Head of caudate nucleus (tissue), 42 donors: ENCODE measurements around the gene POLR1G.
A peak's percentile ranks its signal among the peaks of the same experiment; 100 is the strongest.

Experiments used
- DNase-seq, 42 donors: peaks; one replicate each; pipeline versions ENCODE4 v3.0.0 to v3.0.0-alpha.2; 2020 to 2021; ENCODE audit warnings: mixed read lengths in 7 of 42
- intact Hi-C: fragments of 100-400 bp; cut with DNase I; formaldehyde crosslinking; loops from one replicate; pipeline ENCODE4 v1.15.0; 2022

The POLR1G gene

GRCh38 chr19:45406226-45407090 lies at the start of gene POLR1G:
Gene POLR1G, plus strand, starts transcription at chr19:45406644. Its CDS starts 53 bp downstream, at chr19:45406697.
- intact Hi-C loops: no loop called here
- peak; percentile 74 to 94 (median 86) for DNase-seq

DNA sequence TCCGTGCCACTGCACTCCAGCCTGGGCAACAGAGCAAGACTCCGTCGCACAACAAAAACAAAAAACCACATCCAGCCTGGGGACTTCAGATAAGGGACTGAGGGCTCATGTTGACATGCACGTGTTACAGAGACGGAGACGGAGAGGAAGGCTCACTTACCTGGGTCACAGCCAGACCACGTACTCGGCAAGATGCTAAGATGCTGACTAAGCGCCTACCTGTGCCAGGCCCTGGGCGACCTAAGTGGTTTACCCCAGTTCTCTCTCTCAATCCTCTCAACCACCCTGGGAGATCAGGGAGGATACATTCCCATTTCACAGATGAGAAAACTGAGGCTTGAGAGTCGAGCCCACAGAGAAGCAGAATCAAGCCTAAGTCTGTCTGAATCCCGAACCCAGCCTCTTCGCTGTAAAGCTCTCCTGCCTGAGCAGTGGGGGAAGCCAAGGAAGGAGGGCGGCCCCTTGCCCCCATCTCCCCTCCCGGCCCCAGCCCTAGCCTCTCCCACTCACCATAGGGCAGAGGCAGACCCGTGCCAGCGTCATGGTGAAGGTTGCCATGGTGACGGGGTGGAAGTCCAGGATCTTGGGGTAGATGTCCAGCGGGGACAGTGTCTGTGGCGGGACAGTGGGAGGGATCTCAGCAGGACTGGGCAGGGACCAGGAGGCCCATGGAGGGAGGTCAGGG lies 49.5 kb upstream of the POLR1G start:
- DNase-seq: no peak
- intact Hi-C loops: no loop called here

GRCh38 chr19:45357445-45357783 lies 49.0 kb upstream of the POLR1G start:
- no peak for DNase-seq
- intact Hi-C loops: no loop called here

GRCh38 chr19:45358213-45358792 lies 48.1 kb upstream of the POLR1G start:
- DNase-seq: no peak

GRCh38 chr19:45361608-45362007 lies 44.8 kb upstream of the POLR1G start:
- intact Hi-C loops: no loop called here
- DNase-seq: no peak

More at GRCh38 chr19:45358213-45358792, 48.1 kb upstream of the POLR1G start:
- intact Hi-C loops: no loop called here

GRCh38 chr19:45362291-45362690 lies 44.2 kb upstream of the POLR1G start:
- intact Hi-C loops: no loop called here
- no peak for DNase-seq

DNA sequence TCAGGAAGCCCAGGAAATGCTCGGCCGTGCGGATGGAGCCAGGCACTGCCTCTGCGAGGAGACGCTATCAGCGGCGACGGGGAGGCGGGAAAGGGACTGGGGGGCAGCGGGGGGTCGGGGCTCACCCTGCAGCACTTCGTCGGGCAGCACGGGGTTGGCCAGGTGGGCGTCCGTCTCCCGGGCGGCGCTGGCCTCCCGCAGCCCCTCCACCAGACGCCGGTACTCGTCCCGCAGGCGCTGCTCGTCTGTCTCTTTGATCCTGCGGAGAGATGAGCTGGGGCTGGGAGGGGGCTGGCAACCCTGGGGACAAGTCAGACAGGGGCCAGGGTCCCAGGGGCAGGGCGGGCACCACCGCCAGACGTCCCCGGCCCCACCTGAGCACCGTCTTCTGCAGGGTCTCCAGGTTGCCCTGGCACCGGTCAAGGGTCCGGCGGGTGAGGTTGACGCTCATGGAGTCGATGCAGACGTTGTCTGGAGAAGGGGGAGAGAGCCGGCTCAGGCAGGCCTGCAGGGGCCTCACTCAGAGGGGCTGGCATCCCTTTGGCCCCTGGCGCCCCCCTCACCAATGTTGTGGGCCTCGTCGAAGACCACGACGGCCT lies 42.5 kb upstream of the POLR1G start:
- intact Hi-C loops: no loop called here
- DNase-seq: no peak

DNA sequence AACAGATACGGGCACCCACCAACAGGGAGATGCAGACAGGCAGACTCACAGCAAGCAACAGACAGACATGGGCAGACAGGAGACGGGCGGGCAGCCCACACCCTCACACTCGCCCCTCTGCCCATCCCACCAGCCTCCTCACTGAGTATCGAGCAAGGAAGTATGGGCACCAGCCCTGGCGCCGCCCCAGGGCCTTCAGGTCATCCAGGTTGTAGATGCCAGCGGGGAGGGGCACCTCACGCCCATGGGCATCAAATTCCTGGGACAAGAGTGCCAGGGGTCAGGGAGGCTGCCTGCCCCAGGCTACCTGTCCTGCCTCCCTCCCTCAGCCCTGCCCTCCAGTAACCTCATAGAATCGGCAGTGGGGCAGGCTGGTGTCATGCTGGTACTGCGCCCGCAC lies 41.7 kb upstream of the POLR1G start:
- no peak for DNase-seq
- intact Hi-C loops: no loop called here

DNA sequence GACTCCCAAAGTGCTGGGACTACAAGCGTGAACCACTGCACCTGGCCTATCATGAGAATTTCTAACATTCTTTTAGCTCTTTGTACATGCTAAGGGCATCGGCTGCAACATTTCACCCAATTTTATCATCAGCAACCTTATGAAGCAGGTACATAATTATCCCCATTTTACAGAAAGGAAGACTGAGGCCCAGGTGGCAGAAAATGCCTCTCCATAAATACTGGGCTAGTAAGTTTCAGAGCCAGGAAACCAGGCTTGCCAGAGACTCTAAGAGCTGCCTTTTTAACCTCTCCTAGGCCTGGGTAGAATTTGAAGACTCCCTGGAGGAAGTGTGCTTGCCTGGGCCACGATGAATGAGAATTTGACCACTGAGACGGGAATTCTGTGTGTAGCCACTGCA lies 38.3 kb upstream of the POLR1G start:
- DNase-seq: no peak
- intact Hi-C loops: no loop called here

DNA sequence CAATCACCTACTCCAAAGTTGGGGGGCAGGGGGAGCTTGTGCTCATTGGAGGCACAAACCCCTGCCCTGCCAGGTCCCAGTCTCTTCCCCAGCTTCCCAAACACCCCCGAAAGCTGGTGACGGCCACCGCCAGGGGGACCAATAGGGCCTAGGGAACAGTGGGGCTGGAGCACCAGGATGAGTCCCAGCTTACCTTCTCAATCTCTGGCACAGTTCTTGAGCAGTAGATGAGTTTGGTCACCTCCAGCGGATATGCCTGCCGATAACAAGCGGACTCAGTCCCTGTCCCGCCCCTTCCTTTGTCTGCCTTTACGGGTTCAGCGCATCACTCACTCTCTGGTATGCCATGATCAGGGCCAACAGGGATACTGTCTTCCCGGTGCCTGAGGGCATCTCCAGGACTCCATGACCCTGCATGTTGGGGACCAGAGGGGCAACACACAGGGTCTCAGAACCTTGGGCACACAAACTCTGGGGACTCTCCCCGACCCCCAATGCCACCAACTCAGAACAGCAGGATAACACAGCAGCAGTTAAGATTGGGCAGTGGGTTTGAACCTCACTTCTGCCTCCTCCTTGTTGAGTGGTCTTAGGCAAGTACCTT lies 37.6 kb upstream of the POLR1G start:
- intact Hi-C loops: no loop called here
- no peak for DNase-seq

DNA sequence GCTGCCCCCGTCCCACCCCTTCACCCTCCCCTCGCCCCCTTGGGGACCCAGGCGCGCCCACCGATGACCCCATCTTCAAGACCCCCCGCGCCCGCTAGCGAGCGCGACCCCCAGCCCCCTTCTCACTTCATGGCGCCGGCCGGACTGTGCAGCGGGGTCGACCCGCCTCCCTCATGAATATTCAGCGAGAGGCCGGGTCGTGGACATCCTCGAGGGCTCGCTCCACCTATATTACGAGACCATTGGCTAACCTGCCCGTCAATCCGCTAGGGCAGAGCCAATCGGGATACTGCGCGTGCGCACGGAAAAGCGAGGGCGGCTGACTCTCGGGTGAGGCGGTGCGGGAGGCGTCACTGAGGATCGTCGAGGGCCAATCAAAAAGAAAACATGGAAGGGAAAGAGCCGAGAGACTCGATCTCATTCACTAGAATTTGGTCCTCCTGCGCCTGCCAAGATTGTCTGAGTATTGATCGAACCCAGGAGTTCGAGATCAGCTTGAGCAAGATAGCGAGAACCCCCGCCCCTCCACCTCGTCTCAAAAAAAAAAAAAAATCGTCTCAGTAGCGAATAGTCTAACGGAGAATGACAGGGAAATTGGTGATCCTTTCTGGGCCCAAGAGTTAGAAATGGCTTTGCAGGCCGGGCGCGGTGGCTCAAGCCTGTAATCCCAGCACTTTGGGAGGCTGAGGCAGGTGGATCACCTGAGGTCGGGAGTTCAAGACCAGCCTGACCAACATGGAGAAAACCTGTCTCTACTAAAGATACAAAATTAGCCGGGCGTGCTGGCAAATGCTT lies 35.8 kb upstream of the POLR1G start, which contains the start of gene ERCC2:
Gene ERCC2, minus strand, starts transcription at position 164 of the 795 bp plus-strand sequence. Its CDS starts 33 bp downstream, at position 131.
- peak; percentile 95 to 100 (median 98) for DNase-seq
- intact Hi-C loops: no loop called here

DNA sequence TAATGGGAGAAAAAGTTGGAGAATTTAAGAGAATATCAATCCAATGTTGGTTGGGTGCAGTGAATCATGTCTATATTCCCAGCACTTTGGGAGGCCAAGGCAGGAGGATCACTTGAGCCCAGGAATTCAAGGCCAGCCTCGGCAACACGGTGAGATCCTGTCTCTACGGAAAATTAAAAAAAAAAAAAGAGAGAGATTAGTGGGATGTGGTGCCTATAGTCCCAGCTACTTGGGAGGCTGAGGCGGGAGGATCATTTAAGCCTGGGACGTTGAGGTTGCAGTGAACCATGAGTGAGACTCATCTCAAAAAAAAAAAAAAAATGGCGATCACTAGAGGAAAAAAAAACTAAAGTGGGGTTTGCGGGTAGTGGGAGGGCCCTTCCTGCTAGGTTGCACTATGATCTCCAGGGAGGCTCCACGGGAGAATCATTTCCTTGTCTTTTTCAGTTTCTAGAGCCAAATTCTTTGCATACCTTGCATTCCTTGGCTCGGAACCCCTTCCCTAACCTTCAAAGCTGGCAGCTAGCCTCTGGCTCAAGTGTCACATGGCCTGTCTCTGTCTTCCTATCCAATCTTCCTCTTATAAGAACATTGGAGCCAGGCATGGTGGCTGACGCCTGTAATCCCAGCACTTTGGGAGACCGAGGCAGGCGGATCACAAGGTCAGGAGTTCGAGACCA lies 30.3 kb upstream of the POLR1G start:
- intact Hi-C loops: no loop called here
- no peak for DNase-seq

DNA sequence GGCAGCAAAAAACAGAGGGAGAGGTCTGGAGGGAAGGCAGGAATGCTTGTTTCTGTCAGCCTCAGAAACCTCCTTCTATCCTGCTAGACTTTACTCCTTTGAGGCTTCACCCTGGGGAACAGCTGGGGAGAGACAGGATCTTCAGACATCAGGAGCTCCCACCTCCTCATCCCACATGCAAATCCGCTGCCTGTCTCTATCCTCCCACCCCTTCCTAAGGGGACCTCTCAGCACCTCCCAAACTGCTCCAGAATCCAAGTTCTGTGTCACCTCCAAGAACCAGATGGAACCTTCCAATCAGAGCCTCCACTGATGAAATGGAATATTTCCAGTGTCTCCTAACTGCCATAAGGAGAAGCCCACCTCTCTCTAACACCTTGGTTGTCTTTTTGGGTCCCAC lies 26.3 kb upstream of the POLR1G start:
- intact Hi-C loops: no loop called here
- DNase-seq: peak in 26 of 42 donors; percentile 18 to 83 (median 43)

DNA sequence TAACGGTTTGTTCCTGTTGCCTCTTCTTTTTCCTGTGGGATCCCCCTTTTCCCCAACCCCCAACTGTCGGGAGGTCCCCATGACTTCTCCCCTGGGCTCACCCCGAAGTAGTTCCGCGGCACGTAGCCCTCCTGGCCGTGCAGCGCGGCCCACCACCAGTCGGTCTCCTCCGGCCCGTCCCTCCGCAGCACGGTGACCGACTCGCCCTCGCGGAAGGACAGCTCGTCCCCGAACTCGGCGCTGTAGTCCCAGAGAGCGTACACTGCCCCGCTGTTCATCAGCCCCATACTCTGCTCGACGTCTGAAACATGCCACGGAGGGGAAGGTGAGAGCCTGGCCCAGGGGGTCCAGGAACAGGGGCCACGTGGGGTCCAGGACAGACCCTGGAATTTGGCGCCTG lies 24.0 kb upstream of the POLR1G start:
- intact Hi-C loops: no loop called here
- no peak for DNase-seq

GRCh38 chr19:45385392-45386221 lies 20.8 kb upstream of the POLR1G start:
- no peak for DNase-seq

DNA sequence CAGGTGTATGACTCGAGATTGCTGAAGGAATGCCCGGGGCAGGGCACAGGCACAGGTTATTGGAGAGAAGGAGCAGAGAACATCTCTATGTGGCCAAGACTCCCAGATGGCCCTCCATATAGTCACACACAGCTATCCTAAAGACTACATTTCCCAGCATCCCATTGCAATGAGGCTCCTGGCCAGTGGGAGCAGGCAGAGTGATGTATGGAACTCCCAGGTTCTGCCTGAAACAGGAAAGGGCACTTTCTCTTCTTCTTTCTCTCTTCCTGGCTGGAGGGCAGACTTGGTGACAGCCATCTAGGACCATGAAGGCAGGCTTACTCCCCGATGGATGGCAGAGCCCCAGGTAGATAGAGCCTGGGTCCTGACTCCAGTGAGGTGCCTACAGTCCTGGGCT lies 15.1 kb upstream of the POLR1G start:
- intact Hi-C loops: no loop called here
- DNase-seq: no peak

More at GRCh38 chr19:45385392-45386221, 20.8 kb upstream of the POLR1G start:
- intact Hi-C loops: no loop called here
